Gastrocnemius medialis (tissue), 4 donors: ENCODE data around the gene SEC61A1.

ENCODE experiments used
- POLR2A ChIP-seq, 2 donors: fragments of 450-650 bp; IDR thresholded peaks; one replicate each; pipeline ENCODE4 v1.6.1; 2017; ENCODE audit warnings: antibody characterized with exemption in 2 of 2, mild to moderate bottlenecking in 2 of 2, moderate library complexity in 2 of 2
- TF ChIP-seq, protein P1 (sequence below), 5 experiments: fragments of 450-650 bp in 3 of 5; fragments of 200-600 bp in 2 of 5; sonication (generic) in 2 of 5; IDR thresholded peaks in 4 of 5; conservative IDR thresholded peaks in 1 of 5; 1 replicate in 4 of 5; 2 replicates in 1 of 5; pipeline ENCODE4 v1.5.1; 2016 to 2019; ENCODE audit warnings: antibody characterized with exemption in 5 of 5, mild to moderate bottlenecking in 3 of 5, moderate library complexity in 3 of 5

DNA sequence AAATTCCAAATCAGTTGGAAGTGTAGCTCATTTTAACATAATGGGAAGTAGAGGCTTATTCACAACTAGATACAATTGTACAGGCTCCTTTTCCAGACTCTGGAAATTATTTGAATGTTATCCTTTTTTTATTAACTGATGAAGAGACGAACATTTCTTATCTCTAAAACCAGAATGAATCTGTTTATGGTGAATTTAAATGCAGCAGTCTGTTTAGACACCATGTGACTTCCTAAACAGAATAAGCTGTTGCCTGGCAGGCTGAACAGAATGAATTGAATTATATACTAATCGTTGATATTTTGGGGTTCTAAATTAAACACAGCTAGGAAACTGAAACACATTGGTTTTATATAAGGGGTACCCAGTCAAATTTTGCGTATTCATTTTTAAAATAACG is 4.0 kb downstream of the SEC61A1 start:
- TF ChIP-seq, protein P1, sequence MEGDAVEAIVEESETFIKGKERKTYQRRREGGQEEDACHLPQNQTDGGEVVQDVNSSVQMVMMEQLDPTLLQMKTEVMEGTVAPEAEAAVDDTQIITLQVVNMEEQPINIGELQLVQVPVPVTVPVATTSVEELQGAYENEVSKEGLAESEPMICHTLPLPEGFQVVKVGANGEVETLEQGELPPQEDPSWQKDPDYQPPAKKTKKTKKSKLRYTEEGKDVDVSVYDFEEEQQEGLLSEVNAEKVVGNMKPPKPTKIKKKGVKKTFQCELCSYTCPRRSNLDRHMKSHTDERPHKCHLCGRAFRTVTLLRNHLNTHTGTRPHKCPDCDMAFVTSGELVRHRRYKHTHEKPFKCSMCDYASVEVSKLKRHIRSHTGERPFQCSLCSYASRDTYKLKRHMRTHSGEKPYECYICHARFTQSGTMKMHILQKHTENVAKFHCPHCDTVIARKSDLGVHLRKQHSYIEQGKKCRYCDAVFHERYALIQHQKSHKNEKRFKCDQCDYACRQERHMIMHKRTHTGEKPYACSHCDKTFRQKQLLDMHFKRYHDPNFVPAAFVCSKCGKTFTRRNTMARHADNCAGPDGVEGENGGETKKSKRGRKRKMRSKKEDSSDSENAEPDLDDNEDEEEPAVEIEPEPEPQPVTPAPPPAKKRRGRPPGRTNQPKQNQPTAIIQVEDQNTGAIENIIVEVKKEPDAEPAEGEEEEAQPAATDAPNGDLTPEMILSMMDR (IDR thresholded peaks at IDR 0.05 in 4 of 5, conservative IDR thresholded peaks at IDR 0.05 in 1 of 5) = no peak
- TF ChIP-seq POLR2A (IDR thresholded peaks at IDR 0.05) = no peak
